Stimulated activated CD4-positive, alpha-beta T cell treated with anti-CD3 and anti-CD28 coated beads, TNF-alpha, amount 100 ng/mL, for 48 hours (primary cell): ENCODE results near the gene ATAD3A.
A peak's percentile ranks its signal among the peaks of the same experiment; 100 is the strongest.
"Not testable (repeated sequence)": the region's sequence is repeated elsewhere in the genome, so short reads cannot be mapped to it uniquely, and the experiment has no call there.

Source experiments
- DNase-seq, 3 donors: peaks; one replicate each; pipeline ENCODE4 v3.0.0-alpha.2; 2020; ENCODE audit warnings: low read depth in 3 of 3

The ATAD3A gene

GRCh38 chr1:1489861-1490260 lies 22.1 kb upstream of the ATAD3A start:
- DNase-seq = no peak

- no peak for DNase-seq
Observed at GRCh38 chr1:1490633-1491230, 21.2 kb upstream of the ATAD3A start.

- DNase-seq = no peak
Observed at GRCh38 chr1:1491601-1492000, 20.4 kb upstream of the ATAD3A start.

GRCh38 chr1:1494311-1494710 lies 17.7 kb upstream of the ATAD3A start:
- DNase-seq = not testable (repeated sequence)

- not testable (repeated sequence) for DNase-seq
Observed at GRCh38 chr1:1495461-1495975, 16.4 kb upstream of the ATAD3A start.

- DNase-seq = peak; percentile 60 to 67 (median 65)
Observed at GRCh38 chr1:1504777-1505365, 7.1 kb upstream of the ATAD3A start.

- DNase-seq = not testable (repeated sequence)
Observed at GRCh38 chr1:1505366-1505798, 6.6 kb upstream of the ATAD3A start.

- not testable (repeated sequence) for DNase-seq
Observed at GRCh38 chr1:1505801-1506200, 6.2 kb upstream of the ATAD3A start.

- no peak for DNase-seq
Observed at GRCh38 chr1:1507305-1507704, 4.7 kb upstream of the ATAD3A start.

- DNase-seq = not testable (repeated sequence)
Observed at GRCh38 chr1:1508775-1509464, 3.0 kb upstream of the ATAD3A start.

- not testable (repeated sequence) for DNase-seq
Observed at GRCh38 chr1:1509465-1509850, 2.5 kb upstream of the ATAD3A start.

- no peak for DNase-seq
Observed at GRCh38 chr1:1510912-1511532, 940 bp upstream of the ATAD3A start.

GRCh38 chr1:1512425-1512824 lies 463 bp downstream of the ATAD3A start:
- DNase-seq = not testable (repeated sequence)

- not testable (repeated sequence) for DNase-seq
Observed at GRCh38 chr1:1513675-1514074, 1.7 kb downstream of the ATAD3A start.

GRCh38 chr1:1514376-1514775 lies 2.4 kb downstream of the ATAD3A start:
- DNase-seq = not testable (repeated sequence)

GRCh38 chr1:1516923-1517322 lies 5.0 kb downstream of the ATAD3A start:
- DNase-seq = not testable (repeated sequence)

- no peak for DNase-seq
Observed at GRCh38 chr1:1517973-1518620, 6.1 kb downstream of the ATAD3A start.

GRCh38 chr1:1518621-1519007 lies 6.7 kb downstream of the ATAD3A start:
- not testable (repeated sequence) for DNase-seq

- DNase-seq = not testable (repeated sequence)
Observed at GRCh38 chr1:1519805-1520505, 8.0 kb downstream of the ATAD3A start.

GRCh38 chr1:1521331-1521730 lies 9.4 kb downstream of the ATAD3A start:
- no peak for DNase-seq

- DNase-seq = not testable (repeated sequence)
Observed at GRCh38 chr1:1522536-1522935, 10.6 kb downstream of the ATAD3A start.
